Measurements from ENCODE around the gene CEBPZOS. TPM values are rescaled to one million over a fixed set of nuclear protein-coding genes. Genes with fewer than 3 reads are reported as not detected.

Gene CEBPZOS
- total RNA-seq, result 10 to 100 TPM; 14.1 to 23.7 (median 20.1) TPM

DNA sequence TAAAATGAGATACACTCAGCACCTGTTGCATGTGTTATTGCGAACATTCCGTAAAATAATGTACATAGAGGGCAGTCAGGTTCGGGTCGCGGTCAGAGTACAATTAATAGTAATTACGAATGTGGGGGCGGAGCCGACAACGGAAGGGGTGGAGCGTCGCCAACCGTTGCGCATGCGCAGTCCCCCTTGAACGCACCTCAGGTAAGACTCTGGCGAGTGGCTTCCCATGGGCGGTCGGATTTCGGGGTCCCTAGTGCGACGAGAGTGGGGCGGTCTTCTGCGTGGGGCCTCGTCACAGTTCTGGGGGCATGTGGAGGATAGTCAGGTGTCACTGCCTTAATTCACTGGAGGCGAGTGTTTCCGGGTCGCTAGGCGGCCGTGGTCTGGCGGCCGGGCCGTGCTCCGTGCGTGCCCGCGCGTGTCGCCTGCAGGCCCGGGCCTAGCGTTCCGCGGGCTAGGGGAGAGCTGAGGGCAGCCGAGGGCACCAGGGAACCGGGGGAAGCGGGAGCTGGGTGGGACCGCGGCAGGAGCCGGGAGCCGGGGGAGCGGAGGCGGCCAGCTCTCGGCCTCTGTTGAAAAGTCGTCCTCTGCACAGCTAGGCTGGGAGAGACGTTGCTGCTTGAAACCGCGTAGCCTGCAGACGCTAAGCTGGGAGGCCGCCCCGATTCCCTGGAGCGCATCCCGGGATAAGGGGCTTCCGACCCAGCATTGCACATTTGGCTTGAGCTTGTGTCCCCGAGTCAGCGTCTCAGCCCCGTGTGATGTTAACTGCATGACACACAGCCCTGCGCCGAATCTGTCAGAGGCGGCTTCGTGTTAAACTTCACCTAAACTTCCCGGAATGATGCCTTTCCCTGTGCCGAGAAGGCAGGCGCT lies at the start of gene CEBPZOS:
TSS of gene CEBPZOS (plus strand) at position 177 of the 876 bp plus-strand sequence. CDS start 3,209 bp downstream, outside the sequence.
- TF ChIP-seq, protein P1, sequence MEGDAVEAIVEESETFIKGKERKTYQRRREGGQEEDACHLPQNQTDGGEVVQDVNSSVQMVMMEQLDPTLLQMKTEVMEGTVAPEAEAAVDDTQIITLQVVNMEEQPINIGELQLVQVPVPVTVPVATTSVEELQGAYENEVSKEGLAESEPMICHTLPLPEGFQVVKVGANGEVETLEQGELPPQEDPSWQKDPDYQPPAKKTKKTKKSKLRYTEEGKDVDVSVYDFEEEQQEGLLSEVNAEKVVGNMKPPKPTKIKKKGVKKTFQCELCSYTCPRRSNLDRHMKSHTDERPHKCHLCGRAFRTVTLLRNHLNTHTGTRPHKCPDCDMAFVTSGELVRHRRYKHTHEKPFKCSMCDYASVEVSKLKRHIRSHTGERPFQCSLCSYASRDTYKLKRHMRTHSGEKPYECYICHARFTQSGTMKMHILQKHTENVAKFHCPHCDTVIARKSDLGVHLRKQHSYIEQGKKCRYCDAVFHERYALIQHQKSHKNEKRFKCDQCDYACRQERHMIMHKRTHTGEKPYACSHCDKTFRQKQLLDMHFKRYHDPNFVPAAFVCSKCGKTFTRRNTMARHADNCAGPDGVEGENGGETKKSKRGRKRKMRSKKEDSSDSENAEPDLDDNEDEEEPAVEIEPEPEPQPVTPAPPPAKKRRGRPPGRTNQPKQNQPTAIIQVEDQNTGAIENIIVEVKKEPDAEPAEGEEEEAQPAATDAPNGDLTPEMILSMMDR (IDR thresholded peaks at IDR 0.05), result no peak
- ATAC-seq (ENCODE audit: low FRiP score), result peak; percentile 93
- peak; percentile 70 for DNase-seq (ENCODE audit: low spot score)

DNA sequence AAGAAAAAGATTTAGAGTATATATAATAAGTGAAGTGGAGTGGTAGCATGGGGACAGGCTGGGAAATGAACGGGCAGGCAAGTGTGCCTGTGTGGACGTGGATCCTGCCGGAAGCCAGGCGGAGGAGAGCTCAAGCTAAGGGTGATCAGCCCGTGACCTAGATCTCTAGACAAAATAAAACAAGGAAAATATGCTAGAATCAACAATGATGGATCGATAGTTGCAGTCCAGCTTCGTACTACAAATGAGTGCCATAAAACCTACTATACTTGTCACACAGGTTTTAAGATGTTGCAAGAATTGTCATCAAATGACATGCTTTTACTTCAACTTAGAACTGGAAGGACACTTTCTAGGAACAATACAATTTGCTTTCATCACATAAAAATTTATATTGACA lies 48.0 kb upstream of the CEBPZOS start:
- ATAC-seq (ENCODE audit: low FRiP score) (no peak), DNase-seq (ENCODE audit: low spot score) (no peak)
- TF ChIP-seq, protein P1 (IDR thresholded peaks at IDR 0.05), result no peak

DNA sequence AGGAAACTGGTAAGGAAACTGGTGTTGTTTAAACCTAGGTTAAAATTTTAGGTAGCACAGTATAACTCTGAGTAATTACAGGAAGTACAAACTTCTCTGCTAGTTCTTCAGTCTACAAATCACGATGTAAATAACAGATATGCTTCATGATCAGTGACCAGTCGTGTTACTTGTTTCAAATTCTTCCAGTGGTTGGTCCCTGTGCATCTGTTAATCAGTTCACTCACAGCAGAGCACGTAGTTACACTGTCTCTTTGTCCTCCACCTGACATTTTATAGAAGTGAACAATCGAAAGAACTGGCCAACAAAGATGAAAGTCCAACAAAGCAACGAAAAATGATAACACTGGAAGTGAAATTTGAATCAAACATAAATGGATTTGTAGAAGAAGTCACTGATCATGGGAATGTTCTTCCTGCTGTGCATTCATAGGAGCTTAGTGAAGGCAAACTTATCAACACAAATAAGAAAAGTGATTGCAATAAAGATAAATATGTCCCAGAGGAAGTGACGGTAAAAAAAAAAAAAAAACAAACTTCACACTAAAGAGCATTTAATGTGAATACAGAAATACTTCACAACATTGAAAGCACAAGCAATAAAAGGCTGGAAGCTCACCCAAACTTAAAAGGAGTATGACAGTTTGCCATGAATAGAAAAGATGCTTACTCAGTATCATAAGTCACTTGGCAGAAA lies 46.5 kb upstream of the CEBPZOS start:
- TF ChIP-seq, protein P1 (IDR thresholded peaks at IDR 0.05), result no peak
- ATAC-seq (ENCODE audit: low FRiP score) (no peak), DNase-seq (ENCODE audit: low spot score) (no peak)

DNA sequence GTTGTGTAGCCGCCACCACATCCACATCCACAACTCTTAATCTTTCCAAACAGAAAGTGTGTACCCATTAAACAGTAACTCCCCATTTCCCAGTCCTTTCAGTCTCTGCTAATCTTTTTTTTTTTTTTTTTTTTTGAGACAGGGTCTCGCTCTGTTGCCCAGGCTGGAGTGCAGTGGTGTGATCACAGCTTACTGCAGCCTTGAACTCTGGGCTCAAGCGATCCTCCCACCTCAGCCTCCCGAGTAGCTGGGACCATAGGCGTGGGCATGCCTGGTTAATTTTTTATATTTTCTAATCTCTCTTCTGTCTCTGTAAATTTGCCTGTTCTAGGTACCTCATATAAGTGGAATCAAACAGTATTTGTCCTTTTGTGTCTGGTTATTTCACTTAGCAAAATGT lies 43.1 kb upstream of the CEBPZOS start:
- no peak for ATAC-seq (ENCODE audit: low FRiP score)
- TF ChIP-seq, protein P1 (IDR thresholded peaks at IDR 0.05), result no peak

DNA sequence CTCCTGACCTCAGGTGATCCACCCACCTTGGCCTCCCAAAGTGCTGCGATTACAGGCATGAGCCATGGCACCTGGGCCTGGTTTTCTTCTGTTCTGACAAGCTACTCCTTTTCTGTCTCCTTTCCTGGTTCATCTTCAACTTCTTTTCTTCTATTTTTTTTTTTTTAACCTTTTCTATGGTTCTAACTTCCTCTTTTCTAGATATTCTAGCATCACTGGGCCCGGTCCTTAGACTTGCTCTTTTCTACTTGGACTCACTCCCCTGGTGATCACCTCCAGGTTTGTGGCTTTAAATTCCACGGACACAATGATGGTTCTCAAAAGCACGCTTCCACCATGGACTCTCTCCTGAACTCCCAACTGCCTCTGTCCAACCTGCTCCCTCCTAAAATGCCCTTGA lies 41.5 kb upstream of the CEBPZOS start:
- DNase-seq (ENCODE audit: low spot score), result no peak
- ATAC-seq (ENCODE audit: low FRiP score), result no peak
- TF ChIP-seq, protein P1 (IDR thresholded peaks at IDR 0.05), result no peak

More for the DNA sequence above, 43.1 kb upstream of the CEBPZOS start:
- no peak for DNase-seq (ENCODE audit: low spot score)

DNA sequence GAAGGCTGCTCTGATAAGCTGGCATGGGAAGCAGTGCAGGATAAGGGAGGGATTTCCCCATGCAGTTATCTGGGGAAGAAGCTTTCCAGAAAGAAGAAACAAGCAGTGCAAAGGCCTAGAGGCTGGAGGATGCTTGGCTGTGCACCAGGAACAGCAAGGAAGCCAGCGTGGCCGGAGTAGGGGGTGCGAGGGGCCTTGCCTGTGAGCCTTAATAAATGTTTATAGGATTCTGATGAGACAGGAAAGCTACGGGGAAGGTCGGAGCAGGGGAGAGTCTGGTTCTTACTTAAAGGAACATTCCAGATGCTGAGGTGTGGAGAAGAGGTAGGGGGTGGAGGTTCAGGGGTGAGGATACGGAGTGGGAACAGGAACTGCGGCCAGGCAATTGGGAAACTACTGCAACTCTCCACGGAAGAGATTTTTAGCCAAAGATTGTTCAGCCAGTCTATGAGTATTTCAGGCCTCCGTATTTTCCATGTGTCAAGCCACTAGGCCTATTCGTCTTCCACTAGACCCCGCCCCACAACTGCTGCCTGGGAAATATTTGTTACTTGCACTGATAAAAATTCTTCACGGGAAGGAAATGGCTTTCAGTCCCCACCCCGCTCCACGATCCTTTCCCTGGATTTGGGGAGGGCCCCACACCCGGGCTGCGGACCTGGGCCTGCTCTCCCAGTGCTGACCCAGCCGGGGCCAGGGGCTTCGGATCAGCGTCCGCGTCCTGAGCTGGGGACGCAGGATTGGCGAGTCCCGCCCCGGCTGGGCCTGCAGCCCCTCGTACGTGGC lies 40.0 kb upstream of the CEBPZOS start:
- ATAC-seq (ENCODE audit: low FRiP score) (peak; percentile 68), DNase-seq (ENCODE audit: low spot score) (peak; percentile 36)
- TF ChIP-seq, protein P1 (IDR thresholded peaks at IDR 0.05), result no peak
